ENCODE data around the gene KLHDC4. TPM values are rescaled to one million over a fixed set of nuclear protein-coding genes. Genes with fewer than 3 reads are reported as not detected.

Gene KLHDC4
- total RNA-seq, 1 donor from 2014 or later: 29.0 TPM

DNA sequence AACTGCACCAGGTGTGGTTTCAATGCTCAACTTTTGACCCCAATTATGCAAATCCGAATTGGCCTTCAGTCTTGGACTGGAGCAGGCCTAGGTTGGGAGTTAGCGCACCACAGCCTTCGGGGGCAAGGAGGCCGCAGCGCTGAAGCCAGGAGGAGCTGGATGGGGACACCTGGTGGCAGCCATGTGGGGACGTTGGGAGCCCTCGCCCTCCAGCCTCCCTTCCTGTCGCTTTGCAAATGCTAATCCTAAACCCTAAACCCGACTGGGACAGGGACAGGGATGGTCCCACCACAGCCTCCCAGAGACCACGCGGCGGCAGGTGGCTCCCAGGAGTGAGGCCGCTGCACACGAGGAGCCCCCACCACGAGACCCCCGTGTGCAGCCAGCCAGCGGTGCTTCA, 58.7 kb downstream of the KLHDC4 start:
- TF ChIP-seq, protein P1, sequence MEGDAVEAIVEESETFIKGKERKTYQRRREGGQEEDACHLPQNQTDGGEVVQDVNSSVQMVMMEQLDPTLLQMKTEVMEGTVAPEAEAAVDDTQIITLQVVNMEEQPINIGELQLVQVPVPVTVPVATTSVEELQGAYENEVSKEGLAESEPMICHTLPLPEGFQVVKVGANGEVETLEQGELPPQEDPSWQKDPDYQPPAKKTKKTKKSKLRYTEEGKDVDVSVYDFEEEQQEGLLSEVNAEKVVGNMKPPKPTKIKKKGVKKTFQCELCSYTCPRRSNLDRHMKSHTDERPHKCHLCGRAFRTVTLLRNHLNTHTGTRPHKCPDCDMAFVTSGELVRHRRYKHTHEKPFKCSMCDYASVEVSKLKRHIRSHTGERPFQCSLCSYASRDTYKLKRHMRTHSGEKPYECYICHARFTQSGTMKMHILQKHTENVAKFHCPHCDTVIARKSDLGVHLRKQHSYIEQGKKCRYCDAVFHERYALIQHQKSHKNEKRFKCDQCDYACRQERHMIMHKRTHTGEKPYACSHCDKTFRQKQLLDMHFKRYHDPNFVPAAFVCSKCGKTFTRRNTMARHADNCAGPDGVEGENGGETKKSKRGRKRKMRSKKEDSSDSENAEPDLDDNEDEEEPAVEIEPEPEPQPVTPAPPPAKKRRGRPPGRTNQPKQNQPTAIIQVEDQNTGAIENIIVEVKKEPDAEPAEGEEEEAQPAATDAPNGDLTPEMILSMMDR (conservative IDR thresholded peaks at IDR 0.05; ENCODE audit: low read depth, low read length): no peak
- no peak overlapping the region for H3K4me3 ChIP-seq (ENCODE audit: low read depth, low read length)
- DNase-seq (ENCODE audit: low read depth): no peak

DNA sequence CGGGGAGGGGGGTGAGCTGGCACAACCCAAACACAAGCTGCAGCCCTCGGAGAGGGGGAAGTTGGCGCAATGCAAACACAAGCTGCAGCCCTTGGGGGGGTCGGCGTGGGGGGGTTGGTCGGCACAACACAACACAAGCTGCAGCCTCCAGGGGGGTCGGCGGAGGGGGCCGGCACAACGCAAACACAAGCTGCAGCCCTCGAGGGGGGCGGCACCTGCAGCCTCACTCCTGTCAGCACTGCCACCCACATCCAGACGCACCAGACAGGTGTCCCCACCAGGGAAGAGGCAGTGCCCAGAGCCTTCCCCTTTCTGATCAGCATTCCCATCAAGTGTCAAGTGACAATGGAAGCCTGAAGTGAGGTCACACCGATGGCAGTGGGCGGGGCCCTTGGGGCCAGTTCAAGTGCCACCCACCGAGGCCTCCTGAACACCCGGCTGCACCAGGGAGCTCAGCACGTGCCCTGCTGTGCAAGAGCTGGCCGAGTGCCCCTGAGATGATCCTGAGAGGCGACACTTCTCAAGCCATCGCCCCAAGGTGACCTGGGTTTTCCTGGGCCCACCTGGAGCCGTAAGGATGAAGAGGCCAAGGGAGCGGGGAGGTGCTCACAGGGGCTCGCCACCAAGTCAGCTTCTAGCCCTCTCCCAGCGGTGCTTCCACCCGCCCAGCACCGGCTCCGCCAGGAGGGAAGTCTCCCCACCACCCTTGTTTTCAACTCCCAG, 59.3 kb downstream of the KLHDC4 start:
- TF ChIP-seq, protein P1 (conservative IDR thresholded peaks at IDR 0.05; ENCODE audit: low read depth, low read length): no peak
- no peak for DNase-seq (ENCODE audit: low read depth)
- no peak overlapping the region for H3K4me3 ChIP-seq (ENCODE audit: low read depth, low read length)

- no peak for DNase-seq (ENCODE audit: low read depth)
- no peak overlapping the region for H3K4me3 ChIP-seq (ENCODE audit: low read depth, low read length)
- TF ChIP-seq, protein P1 (conservative IDR thresholded peaks at IDR 0.05; ENCODE audit: low read depth, low read length): no peak
Measured at GRCh38 chr16:87705771-87706277, 60.0 kb downstream of the KLHDC4 start.

DNA sequence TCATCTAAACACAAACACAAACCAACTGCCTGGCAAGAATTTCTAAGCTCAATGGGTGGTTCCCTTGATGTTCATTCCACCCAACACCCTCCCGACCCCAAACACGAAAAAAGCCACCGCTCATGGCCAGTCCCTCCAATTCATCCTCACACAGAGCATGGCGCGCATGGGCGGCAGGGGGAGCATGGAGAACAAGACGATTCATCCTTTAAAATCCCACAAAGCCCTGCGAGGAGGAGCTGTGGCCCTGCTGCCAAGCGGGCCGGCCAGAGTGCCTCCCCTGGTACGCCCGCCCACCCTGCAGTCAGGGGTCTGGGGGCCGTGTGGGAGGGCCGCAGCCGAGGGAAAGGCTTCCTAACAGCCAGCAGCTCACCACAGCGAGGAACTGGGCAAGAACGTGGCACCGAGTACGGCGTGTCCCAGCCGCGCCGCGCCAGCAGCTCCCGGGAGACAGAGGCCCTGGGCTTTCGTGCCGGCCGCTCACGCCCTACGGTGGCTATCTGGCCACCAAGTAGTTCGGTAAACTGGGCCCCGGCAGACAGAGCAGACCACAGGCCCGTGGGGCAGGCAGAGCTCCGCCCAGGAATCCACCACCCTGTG, 60.9 kb downstream of the KLHDC4 start:
- TF ChIP-seq, protein P1 (conservative IDR thresholded peaks at IDR 0.05; ENCODE audit: low read depth, low read length): no peak
- DNase-seq (ENCODE audit: low read depth): no peak
- H3K4me3 ChIP-seq (ENCODE audit: low read depth, low read length): no peak overlapping the region

GRCh38 chr16:87703835-87704375, 61.9 kb downstream of the KLHDC4 start:
- H3K4me3 ChIP-seq (ENCODE audit: low read depth, low read length): no peak overlapping the region
- TF ChIP-seq, protein P1 (conservative IDR thresholded peaks at IDR 0.05; ENCODE audit: low read depth, low read length): no peak
- no peak for DNase-seq (ENCODE audit: low read depth)

GRCh38 chr16:87703071-87703470, 62.7 kb downstream of the KLHDC4 start:
- TF ChIP-seq, protein P1 (conservative IDR thresholded peaks at IDR 0.05; ENCODE audit: low read depth, low read length): no peak
- no peak for DNase-seq (ENCODE audit: low read depth)
- no peak overlapping the region for H3K4me3 ChIP-seq (ENCODE audit: low read depth, low read length)
